ENCODE results near the gene MCF2L2.
"Not testable (repeated sequence)": the region's sequence is repeated elsewhere in the genome, so short reads cannot be mapped to it uniquely, and the experiment has no call there.

DNA sequence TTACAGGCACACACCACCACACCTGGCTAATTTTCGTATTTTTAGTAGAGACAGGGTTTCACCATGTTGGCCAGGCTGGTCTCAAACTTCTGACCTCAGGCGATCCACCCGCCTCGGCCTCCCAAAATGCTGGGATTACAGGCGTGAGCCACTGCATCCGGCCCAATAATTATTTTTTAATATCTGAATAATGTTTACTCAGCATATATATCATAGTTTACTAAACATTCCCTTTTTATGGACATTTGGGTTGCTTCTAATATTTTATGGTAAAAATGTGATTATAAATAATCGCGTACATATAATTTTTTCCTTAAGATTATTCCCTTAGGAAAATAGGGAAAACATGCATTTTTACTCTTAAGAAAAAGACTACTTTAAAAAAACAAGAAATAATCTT is 198.2 kb downstream of the MCF2L2 start:
- TF ChIP-seq, protein P1, sequence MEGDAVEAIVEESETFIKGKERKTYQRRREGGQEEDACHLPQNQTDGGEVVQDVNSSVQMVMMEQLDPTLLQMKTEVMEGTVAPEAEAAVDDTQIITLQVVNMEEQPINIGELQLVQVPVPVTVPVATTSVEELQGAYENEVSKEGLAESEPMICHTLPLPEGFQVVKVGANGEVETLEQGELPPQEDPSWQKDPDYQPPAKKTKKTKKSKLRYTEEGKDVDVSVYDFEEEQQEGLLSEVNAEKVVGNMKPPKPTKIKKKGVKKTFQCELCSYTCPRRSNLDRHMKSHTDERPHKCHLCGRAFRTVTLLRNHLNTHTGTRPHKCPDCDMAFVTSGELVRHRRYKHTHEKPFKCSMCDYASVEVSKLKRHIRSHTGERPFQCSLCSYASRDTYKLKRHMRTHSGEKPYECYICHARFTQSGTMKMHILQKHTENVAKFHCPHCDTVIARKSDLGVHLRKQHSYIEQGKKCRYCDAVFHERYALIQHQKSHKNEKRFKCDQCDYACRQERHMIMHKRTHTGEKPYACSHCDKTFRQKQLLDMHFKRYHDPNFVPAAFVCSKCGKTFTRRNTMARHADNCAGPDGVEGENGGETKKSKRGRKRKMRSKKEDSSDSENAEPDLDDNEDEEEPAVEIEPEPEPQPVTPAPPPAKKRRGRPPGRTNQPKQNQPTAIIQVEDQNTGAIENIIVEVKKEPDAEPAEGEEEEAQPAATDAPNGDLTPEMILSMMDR (IDR thresholded peaks at IDR 0.05; ENCODE audit: low read depth, low read length) = not testable (repeated sequence)
- TF ChIP-seq POLR2A (IDR thresholded peaks at IDR 0.05; ENCODE audit: extremely low read depth, insufficient read length); MYC (IDR thresholded peaks at IDR 0.05; ENCODE audit: low read depth, low read length): not testable (repeated sequence)
- TF ChIP-seq, protein P2, sequence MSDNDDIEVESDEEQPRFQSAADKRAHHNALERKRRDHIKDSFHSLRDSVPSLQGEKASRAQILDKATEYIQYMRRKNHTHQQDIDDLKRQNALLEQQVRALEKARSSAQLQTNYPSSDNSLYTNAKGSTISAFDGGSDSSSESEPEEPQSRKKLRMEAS (IDR thresholded peaks at IDR 0.05; ENCODE audit: low read depth, low read length) = not testable (repeated sequence)

All from NB4 (cell line).